ENCODE measurements around the gene TPST2. TPM values are rescaled to one million over a fixed set of nuclear protein-coding genes. Genes with fewer than 3 reads are reported as not detected.

The TPST2 gene
- total RNA-seq, 1 experiment from 2014 or later = 11.8 TPM

DNA sequence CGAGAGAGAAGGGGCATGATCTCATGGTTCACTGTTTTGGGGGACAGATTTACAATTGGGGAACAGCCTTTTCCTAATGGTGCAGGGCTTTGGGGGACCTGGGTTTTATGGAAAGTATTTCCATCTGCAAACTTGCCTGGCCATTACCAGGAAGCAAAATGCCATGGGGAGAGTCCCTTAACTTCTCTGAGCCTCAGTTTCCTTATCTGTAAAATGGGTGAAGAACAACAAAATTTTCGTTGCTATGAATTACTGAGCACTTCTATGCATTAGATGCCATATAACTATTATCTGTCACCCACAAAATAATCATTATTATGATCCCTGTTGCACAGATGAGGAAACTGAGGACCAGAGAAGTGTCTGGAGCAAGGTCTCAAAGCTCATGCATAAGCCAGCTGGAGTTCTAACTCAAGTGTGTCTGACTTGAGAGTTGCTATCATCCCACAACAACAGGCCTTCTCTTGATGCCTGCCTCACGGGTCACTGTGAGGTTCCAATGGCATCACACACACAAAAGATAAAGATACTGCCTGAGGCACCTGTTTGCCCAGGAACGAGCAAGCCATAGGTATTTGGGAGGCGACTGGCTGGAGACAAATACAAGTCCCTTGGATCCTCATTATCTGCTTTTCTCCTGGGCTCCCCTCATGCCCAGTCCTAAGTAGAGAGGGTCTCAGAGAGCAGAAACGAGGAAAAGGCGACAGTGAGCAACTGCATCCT, 15.8 kb downstream of the TPST2 start:
- Mint-ChIP-seq H3K4me1 (ENCODE audit: low read depth, unreplicated experiment) (no peaks in the 10 kb centered on the region), H3K4me3 (ENCODE audit: low read depth, unreplicated experiment) (no peak overlapping the region), H3K36me3 (ENCODE audit: insufficient read depth, unreplicated experiment) (no peaks in the 10 kb centered on the region), H3K9me3 (ENCODE audit: low read depth, unreplicated experiment) (no peaks in the 10 kb centered on the region), H3K27me3 (ENCODE audit: unreplicated experiment) (no peaks in the 10 kb centered on the region), H3K27ac (ENCODE audit: unreplicated experiment) (no peak overlapping the region)
- intact Hi-C loops (cut with micrococcal nuclease; ENCODE audit: unreplicated experiment) = no loop called here
- no TSS peak for BruUV-seq (replicated peaks)
- DNase-seq = no peak
- CTCF ChIA-PET = no interaction called here
- TF ChIP-seq, protein P1, sequence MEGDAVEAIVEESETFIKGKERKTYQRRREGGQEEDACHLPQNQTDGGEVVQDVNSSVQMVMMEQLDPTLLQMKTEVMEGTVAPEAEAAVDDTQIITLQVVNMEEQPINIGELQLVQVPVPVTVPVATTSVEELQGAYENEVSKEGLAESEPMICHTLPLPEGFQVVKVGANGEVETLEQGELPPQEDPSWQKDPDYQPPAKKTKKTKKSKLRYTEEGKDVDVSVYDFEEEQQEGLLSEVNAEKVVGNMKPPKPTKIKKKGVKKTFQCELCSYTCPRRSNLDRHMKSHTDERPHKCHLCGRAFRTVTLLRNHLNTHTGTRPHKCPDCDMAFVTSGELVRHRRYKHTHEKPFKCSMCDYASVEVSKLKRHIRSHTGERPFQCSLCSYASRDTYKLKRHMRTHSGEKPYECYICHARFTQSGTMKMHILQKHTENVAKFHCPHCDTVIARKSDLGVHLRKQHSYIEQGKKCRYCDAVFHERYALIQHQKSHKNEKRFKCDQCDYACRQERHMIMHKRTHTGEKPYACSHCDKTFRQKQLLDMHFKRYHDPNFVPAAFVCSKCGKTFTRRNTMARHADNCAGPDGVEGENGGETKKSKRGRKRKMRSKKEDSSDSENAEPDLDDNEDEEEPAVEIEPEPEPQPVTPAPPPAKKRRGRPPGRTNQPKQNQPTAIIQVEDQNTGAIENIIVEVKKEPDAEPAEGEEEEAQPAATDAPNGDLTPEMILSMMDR (IDR thresholded peaks at IDR 0.05; ENCODE audit: unreplicated experiment) = no peak

DNA sequence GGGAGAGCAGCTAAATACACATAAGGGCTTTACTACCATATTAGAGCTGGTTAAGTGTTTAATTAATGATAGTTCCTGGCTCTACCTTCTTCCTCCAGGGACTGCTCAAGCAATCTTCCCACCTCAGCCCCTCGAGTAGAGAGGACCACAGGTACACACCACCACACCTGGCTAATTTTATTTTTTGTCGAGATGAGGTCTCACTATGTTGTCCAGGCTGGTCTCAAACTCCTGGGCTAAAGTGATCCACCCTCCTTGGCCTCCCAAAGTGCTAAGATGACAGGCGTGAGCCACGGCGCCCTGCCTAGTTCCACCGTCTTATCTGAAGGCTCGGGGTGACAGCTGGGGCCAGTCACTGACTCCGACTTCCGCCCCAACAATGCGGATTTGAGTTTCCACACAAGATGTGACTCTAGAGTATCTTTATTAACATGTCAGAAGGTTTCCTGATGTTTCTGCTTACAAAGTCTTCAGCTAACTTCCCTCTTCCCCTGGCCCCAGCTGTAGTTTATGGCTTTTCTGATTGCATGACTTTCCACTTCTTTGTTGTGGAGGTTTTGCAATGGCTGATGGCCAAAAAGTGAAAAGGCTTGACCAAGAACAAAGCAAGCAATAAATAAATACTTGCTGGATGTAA, 16.8 kb downstream of the TPST2 start:
- CTCF ChIA-PET = no interaction called here
- BruUV-seq (replicated peaks) = no TSS peak
- DNase-seq = no peak
- H3K9me3 Mint-ChIP-seq (ENCODE audit: low read depth, unreplicated experiment) = no peaks in the 10 kb centered on the region
- H3K27me3 Mint-ChIP-seq (ENCODE audit: unreplicated experiment) = no peaks in the 10 kb centered on the region
- intact Hi-C loops (cut with micrococcal nuclease; ENCODE audit: unreplicated experiment) = no loop called here
- no peaks in the 10 kb centered on the region for H3K4me1 Mint-ChIP-seq (ENCODE audit: low read depth, unreplicated experiment)
- TF ChIP-seq, protein P1 (IDR thresholded peaks at IDR 0.05; ENCODE audit: unreplicated experiment) = no peak
- H3K27ac Mint-ChIP-seq (ENCODE audit: unreplicated experiment) = no peak overlapping the region
- H3K36me3 Mint-ChIP-seq (ENCODE audit: insufficient read depth, unreplicated experiment) = no peaks in the 10 kb centered on the region
- H3K4me3 Mint-ChIP-seq (ENCODE audit: low read depth, unreplicated experiment) = no peak overlapping the region

DNA sequence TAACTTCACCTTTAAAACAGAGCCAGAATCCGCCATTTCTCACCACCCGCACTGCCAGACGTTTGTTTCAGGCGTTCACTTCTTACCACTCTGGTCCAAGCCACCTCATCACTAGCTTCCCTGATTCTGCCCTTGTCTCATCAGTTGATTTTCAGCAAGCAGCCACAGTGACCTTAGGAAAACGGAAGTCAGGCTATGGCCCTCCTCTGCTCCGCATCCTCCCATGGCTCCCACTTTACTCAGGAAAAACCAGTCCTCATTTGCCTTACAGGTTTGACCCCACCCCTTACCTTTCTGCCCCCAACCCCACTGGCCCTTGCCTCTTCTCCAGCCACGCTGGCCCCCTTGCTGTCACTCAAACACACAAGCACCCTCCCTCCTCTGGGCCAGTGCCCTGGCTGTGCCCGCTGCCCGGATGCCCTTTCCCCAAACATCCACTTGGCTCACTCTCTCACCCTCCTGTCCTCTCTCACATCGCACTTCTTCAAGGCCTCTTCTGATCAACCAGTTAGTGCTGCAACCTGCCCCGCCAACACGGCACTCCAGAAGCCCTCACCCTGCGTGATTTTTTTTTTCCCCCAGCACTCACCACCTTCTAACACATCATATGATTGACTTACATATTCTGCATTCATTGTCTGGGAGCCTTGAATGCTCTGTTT, 18.9 kb downstream of the TPST2 start:
- BruUV-seq (replicated peaks) = no TSS peak
- DNase-seq = no peak
- Mint-ChIP-seq H3K4me3 (ENCODE audit: low read depth, unreplicated experiment) (no peak overlapping the region), H3K4me1 (ENCODE audit: low read depth, unreplicated experiment) (no peaks in the 10 kb centered on the region), H3K27ac (ENCODE audit: unreplicated experiment) (no peak overlapping the region), H3K27me3 (ENCODE audit: unreplicated experiment) (no peaks in the 10 kb centered on the region), H3K9me3 (ENCODE audit: low read depth, unreplicated experiment) (no peaks in the 10 kb centered on the region), H3K36me3 (ENCODE audit: insufficient read depth, unreplicated experiment) (no peaks in the 10 kb centered on the region)
- CTCF ChIA-PET = no interaction called here
- TF ChIP-seq, protein P1 (IDR thresholded peaks at IDR 0.05; ENCODE audit: unreplicated experiment) = no peak
- intact Hi-C loops (cut with micrococcal nuclease; ENCODE audit: unreplicated experiment) = no loop called here

DNA sequence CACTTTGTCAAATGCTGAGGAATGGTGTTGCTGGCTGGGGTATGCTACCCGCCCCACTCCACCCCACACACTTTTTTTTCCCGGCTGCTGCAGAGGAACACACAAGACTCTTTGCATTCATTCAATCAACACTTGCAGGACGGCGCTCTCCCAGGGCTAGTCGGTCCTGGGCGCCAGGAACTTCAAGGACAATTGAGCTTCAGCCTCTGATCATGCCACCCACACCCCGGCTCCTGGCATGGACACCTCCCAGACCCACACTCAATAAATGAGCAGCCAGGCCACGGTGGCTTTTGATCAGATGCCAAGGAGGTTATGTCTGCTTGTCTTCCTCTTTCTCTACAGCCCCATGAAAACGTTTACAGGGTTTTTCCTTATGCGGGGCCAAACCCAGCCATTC, 19.8 kb downstream of the TPST2 start:
- no peak for DNase-seq
- TF ChIP-seq, protein P1 (IDR thresholded peaks at IDR 0.05; ENCODE audit: unreplicated experiment) = no peak
- no peak overlapping the region for H3K27ac Mint-ChIP-seq (ENCODE audit: unreplicated experiment)
- CTCF ChIA-PET = no interaction called here
- H3K4me1 Mint-ChIP-seq (ENCODE audit: low read depth, unreplicated experiment) = no peaks in the 10 kb centered on the region
- H3K27me3 Mint-ChIP-seq (ENCODE audit: unreplicated experiment) = no peaks in the 10 kb centered on the region
- no peak overlapping the region for H3K4me3 Mint-ChIP-seq (ENCODE audit: low read depth, unreplicated experiment)
- intact Hi-C loops (cut with micrococcal nuclease; ENCODE audit: unreplicated experiment) = no loop called here
- no TSS peak for BruUV-seq (replicated peaks)
- H3K9me3 Mint-ChIP-seq (ENCODE audit: low read depth, unreplicated experiment) = no peaks in the 10 kb centered on the region
- no peaks in the 10 kb centered on the region for H3K36me3 Mint-ChIP-seq (ENCODE audit: insufficient read depth, unreplicated experiment)

Measured in Calu3 (cell line).